PC-3 (cell line): ENCODE measurements around the gene TTC24. TPM values are rescaled to one million over a fixed set of nuclear protein-coding genes. Genes with fewer than 3 reads are reported as not detected.

Experiments
- ATAC-seq: fragments of 200-7000 bp; cut with Tn5 transposase; 2 replicates; pipeline ENCODE4 v1.9.1; 2020; ENCODE audit warnings: mild to moderate bottlenecking, moderate library complexity
- BruUV-seq: library from RNA; stranded (reverse); fragments of 400-500 nt; replicated peaks from 2 replicates; lab custom pipeline; 2021; lab: Mats Ljungman, UMichigan
- CTCF ChIA-PET: fragments of 300-600 bp; sonication (Branson Sonifier 250); formaldehyde crosslinking; loops from one replicate; lab custom pipeline; 2022; ENCODE audit warnings: antibody characterized with exemption; lab: Charles Lee
- POLR2A ChIA-PET: fragments of 300-600 bp; sonication (Branson Sonifier 250); formaldehyde crosslinking; loops from one replicate; lab custom pipeline; 2022; ENCODE audit warnings: antibody characterized with exemption; ENCODE audit not compliant: unreplicated experiment; lab: Charles Lee
- DNase-seq: peaks from one replicate; pipeline ENCODE4 v3.0.0-alpha.2; 2015
- H2AFZ ChIP-seq: fragments of 300-600 bp; sonication (generic); 2 replicates; pipeline ENCODE4 v1.6.0; 2016; ENCODE audit warnings: antibody characterized with exemption, low read length
- H3F3A ChIP-seq: fragments of 300-600 bp; sonication (generic); one replicate; pipeline ENCODE4 v1.6.0; 2017; ENCODE audit warnings: antibody characterized with exemption, low read length, control low read depth, mild to moderate bottlenecking; ENCODE audit not compliant: unreplicated experiment
- H3K27ac ChIP-seq: fragments of 300-600 bp; sonication (generic); 2 replicates; pipeline ENCODE4 v1.5.1; 2016; ENCODE audit warnings: mild to moderate bottlenecking, low read length
- H3K27me3 ChIP-seq: fragments of 300-600 bp; sonication (generic); 2 replicates; pipeline ENCODE4 v1.6.1; 2016; ENCODE audit warnings: low read length, mixed read lengths
- H3K36me3 ChIP-seq: fragments of 300-600 bp; sonication (generic); 2 replicates; pipeline ENCODE4 v1.6.1; 2016; ENCODE audit warnings: low read depth, mixed run types, low read length, mixed read lengths
- H3K4me1 ChIP-seq: fragments of 300-600 bp; sonication (generic); 2 replicates; pipeline ENCODE4 v1.5.1; 2016; ENCODE audit warnings: low read length; ENCODE audit not compliant: insufficient read depth
- H3K4me2 ChIP-seq: fragments of 300-600 bp; sonication (generic); 2 replicates; pipeline ENCODE4 v1.6.0; 2016; ENCODE audit warnings: low read length
- H3K4me3 ChIP-seq: fragments of 300-600 bp; sonication (generic); 2 replicates; pipeline ENCODE4 v1.5.1; 2016; ENCODE audit warnings: mild to moderate bottlenecking, low read length, mixed read lengths
- H3K79me2 ChIP-seq: fragments of 300-600 bp; sonication (generic); 2 replicates; pipeline ENCODE4 v1.6.1; 2017; ENCODE audit warnings: low read length, mixed read lengths
- H3K9ac ChIP-seq: fragments of 300-600 bp; sonication (generic); 2 replicates; pipeline ENCODE4 v1.6.0; 2016; ENCODE audit warnings: mild to moderate bottlenecking, low read length
- H3K9me2 ChIP-seq: fragments of 300-600 bp; sonication (generic); replicated peaks from 2 replicates; pipeline ENCODE4 v1.6.1; 2016; ENCODE audit warnings: mixed run types, low read length, mixed read lengths
- H3K9me3 ChIP-seq: fragments of 300-600 bp; sonication (generic); 2 replicates; pipeline ENCODE4 v1.6.1; 2016; ENCODE audit warnings: low read length, mixed read lengths
- H4K20me1 ChIP-seq: fragments of 300-600 bp; sonication (generic); 2 replicates; pipeline ENCODE4 v1.6.1; 2016; ENCODE audit warnings: low read length, mixed read lengths
- CTCF ChIP-seq: fragments of 300-600 bp; sonication (generic); conservative IDR thresholded peaks from 2 replicates; pipeline ENCODE4 v1.5.1; 2017; ENCODE audit warnings: antibody characterized with exemption, low read depth, mild to moderate bottlenecking, low read length
- EZH2 ChIP-seq: fragments of 300-600 bp; sonication (generic); IDR thresholded peaks from one replicate; pipeline ENCODE4 v1.6.1; 2017; ENCODE audit warnings: antibody characterized with exemption, mild to moderate bottlenecking, low read length; ENCODE audit not compliant: unreplicated experiment
- EZH2phosphoT487 ChIP-seq: fragments of 300-600 bp; sonication (generic); IDR thresholded peaks from 2 replicates; pipeline ENCODE4 v1.6.1; 2018; ENCODE audit warnings: mild to moderate bottlenecking, antibody characterized with exemption, low read length, borderline replicate concordance
- intact Hi-C: fragments of 100-400 bp; cut with micrococcal nuclease; formaldehyde crosslinking; loops from 2 replicates; pipeline ENCODE4 v1.9.0; 2023
- total RNA-seq: library from RNA; depleted of rRNA; stranded (reverse); fragments of >200 nt; gene quantifications from 2 replicates; pipeline ENCODE4 v1.2.3, GENCODE V29; 2014

Gene TTC24
- total RNA-seq, 1 experiment from 2014 or later = not detected

GRCh38 chr1:156623946-156624813, 44.7 kb downstream of the TTC24 start:
- Histone ChIP-seq H3K9me3 (no peaks in the 10 kb centered on the region), H2AFZ (peak overlapping the region; percentile 58; the same call in 1 of the 2 replicates), H3F3A (no peaks in the 10 kb centered on the region), H4K20me1 (no peaks in the 10 kb centered on the region), H3K27ac (no peak overlapping the region), H3K4me3 (0 out of 2 replicates have a peak overlapping the region, but pooled peaks have one; percentile 23), H3K4me2 (peak overlapping the region; percentile 57), H3K9ac (no peak overlapping the region), H3K36me3 (no peaks in the 10 kb centered on the region), H3K79me2 (no peaks in the 10 kb centered on the region), H3K4me1 (0 out of 2 replicates have a peak, but pooled peaks cover 6% of the 10 kb centered on the region), H3K9me2 (no peaks in the 10 kb centered on the region), H3K27me3 (peaks cover 34% of the 10 kb centered on the region)
- CTCF ChIA-PET = interaction anchor here (0.6 to 1.5 kb wide), 3 partner anchors 50 to 122 kb away, joined by 3 to 6 read pairs (median 5); no protein-coding TSS in a partner anchor
- POLR2A ChIA-PET = no interaction called here
- peak; percentile 33 for DNase-seq
- TF ChIP-seq CTCF = peak; percentile 45
- TF ChIP-seq EZH2phosphoT487 = no peak
- no TSS peak for BruUV-seq
- intact Hi-C loops = no loop called here
- peak; percentile 58 for ATAC-seq

- Histone ChIP-seq H3K9me3 (no peaks in the 10 kb centered on the region), H3K9me2 (no peaks in the 10 kb centered on the region), H3F3A (no peaks in the 10 kb centered on the region), H3K4me1 (0 out of 2 replicates have a peak, but pooled peaks cover 6% of the 10 kb centered on the region), H4K20me1 (no peaks in the 10 kb centered on the region), H3K79me2 (no peaks in the 10 kb centered on the region), H3K27me3 (peaks cover 32% of the 10 kb centered on the region), H3K27ac (no peak overlapping the region), H2AFZ (no peak overlapping the region), H3K36me3 (no peaks in the 10 kb centered on the region), H3K4me2 (peak overlapping the region; percentile 66; the same call in 1 of the 2 replicates), H3K4me3 (no peak overlapping the region), H3K9ac (no peak overlapping the region)
- ATAC-seq = no peak
- TF ChIP-seq EZH2 (peak; percentile 81), CTCF (no peak)
- ChIA-PET CTCF (interaction anchor here (0.5 to 1.5 kb wide), 3 partner anchors 43 to 101 kb away, joined by 3 to 6 read pairs (median 5); no protein-coding TSS in a partner anchor), POLR2A (no interaction called here)
- no peak for DNase-seq
- intact Hi-C loops = no loop called here
- BruUV-seq = no TSS peak
Observed at GRCh38 chr1:156624814-156625435, 45.4 kb downstream of the TTC24 start.
